Transverse colon (tissue), 4 donors: ENCODE results near the gene MTSS2.

ENCODE experiments used
- CTCF ChIP-seq, 5 experiments: fragments of 200-600 bp in 3 of 5; fragments of 450-650 bp in 2 of 5; sonication (generic) in 3 of 5; IDR thresholded peaks; 1 replicate in 2 of 5; 2 replicates in 3 of 5; pipeline ENCODE4 v1.5.1; 2016 to 2017; ENCODE audit warnings: antibody characterized with exemption in 5 of 5, inconsistent platforms in 3 of 5, mild to moderate bottlenecking in 2 of 5, moderate library complexity in 1 of 5
- POLR2A ChIP-seq: fragments of 450-650 bp; IDR thresholded peaks from one replicate; pipeline ENCODE4 v1.6.1; 2016; ENCODE audit warnings: antibody characterized with exemption, mild to moderate bottlenecking, moderate library complexity
- POLR2AphosphoS5 ChIP-seq, 3 donors: sonication (generic); formaldehyde crosslinking; IDR thresholded peaks; one replicate each; pipeline ENCODE4 v1.6.1; 2016; ENCODE audit warnings: antibody characterized with exemption in 3 of 3

- no peak for TF ChIP-seq POLR2A
- TF ChIP-seq CTCF (IDR thresholded peaks at IDR 0.05): no peak
- no peak for TF ChIP-seq POLR2AphosphoS5 (IDR thresholded peaks at IDR 0.05)
Measured at GRCh38 chr16:70656712-70657263, 29.1 kb downstream of the MTSS2 start.
